PC-3 (cell line): ENCODE results near the gene FSIP1. TPM values are rescaled to one million over a fixed set of nuclear protein-coding genes. Genes with fewer than 3 reads are reported as not detected.

ENCODE experiments used
- ATAC-seq: fragments of 200-7000 bp; cut with Tn5 transposase; 2 replicates; pipeline ENCODE4 v1.9.1; 2020; ENCODE audit warnings: mild to moderate bottlenecking, moderate library complexity
- BruUV-seq: library from RNA; stranded (reverse); fragments of 400-500 nt; replicated peaks from 2 replicates; lab custom pipeline; 2021; lab: Mats Ljungman, UMichigan
- CTCF ChIA-PET: fragments of 300-600 bp; sonication (Branson Sonifier 250); formaldehyde crosslinking; loops from one replicate; lab custom pipeline; 2022; ENCODE audit warnings: antibody characterized with exemption; lab: Charles Lee
- POLR2A ChIA-PET: fragments of 300-600 bp; sonication (Branson Sonifier 250); formaldehyde crosslinking; loops from one replicate; lab custom pipeline; 2022; ENCODE audit warnings: antibody characterized with exemption; ENCODE audit not compliant: unreplicated experiment; lab: Charles Lee
- DNase-seq: peaks from one replicate; pipeline ENCODE4 v3.0.0-alpha.2; 2015
- H2AFZ ChIP-seq: fragments of 300-600 bp; sonication (generic); 2 replicates; pipeline ENCODE4 v1.6.0; 2016; ENCODE audit warnings: antibody characterized with exemption, low read length
- H3F3A ChIP-seq: fragments of 300-600 bp; sonication (generic); one replicate; pipeline ENCODE4 v1.6.0; 2017; ENCODE audit warnings: antibody characterized with exemption, low read length, control low read depth, mild to moderate bottlenecking; ENCODE audit not compliant: unreplicated experiment
- H3K27ac ChIP-seq: fragments of 300-600 bp; sonication (generic); 2 replicates; pipeline ENCODE4 v1.5.1; 2016; ENCODE audit warnings: mild to moderate bottlenecking, low read length
- H3K27me3 ChIP-seq: fragments of 300-600 bp; sonication (generic); 2 replicates; pipeline ENCODE4 v1.6.1; 2016; ENCODE audit warnings: low read length, mixed read lengths
- H3K36me3 ChIP-seq: fragments of 300-600 bp; sonication (generic); 2 replicates; pipeline ENCODE4 v1.6.1; 2016; ENCODE audit warnings: low read depth, mixed run types, low read length, mixed read lengths
- H3K4me1 ChIP-seq: fragments of 300-600 bp; sonication (generic); 2 replicates; pipeline ENCODE4 v1.5.1; 2016; ENCODE audit warnings: low read length; ENCODE audit not compliant: insufficient read depth
- H3K4me2 ChIP-seq: fragments of 300-600 bp; sonication (generic); 2 replicates; pipeline ENCODE4 v1.6.0; 2016; ENCODE audit warnings: low read length
- H3K4me3 ChIP-seq: fragments of 300-600 bp; sonication (generic); 2 replicates; pipeline ENCODE4 v1.5.1; 2016; ENCODE audit warnings: mild to moderate bottlenecking, low read length, mixed read lengths
- H3K79me2 ChIP-seq: fragments of 300-600 bp; sonication (generic); 2 replicates; pipeline ENCODE4 v1.6.1; 2017; ENCODE audit warnings: low read length, mixed read lengths
- H3K9ac ChIP-seq: fragments of 300-600 bp; sonication (generic); 2 replicates; pipeline ENCODE4 v1.6.0; 2016; ENCODE audit warnings: mild to moderate bottlenecking, low read length
- H3K9me2 ChIP-seq: fragments of 300-600 bp; sonication (generic); replicated peaks from 2 replicates; pipeline ENCODE4 v1.6.1; 2016; ENCODE audit warnings: mixed run types, low read length, mixed read lengths
- H3K9me3 ChIP-seq: fragments of 300-600 bp; sonication (generic); 2 replicates; pipeline ENCODE4 v1.6.1; 2016; ENCODE audit warnings: low read length, mixed read lengths
- H4K20me1 ChIP-seq: fragments of 300-600 bp; sonication (generic); 2 replicates; pipeline ENCODE4 v1.6.1; 2016; ENCODE audit warnings: low read length, mixed read lengths
- CTCF ChIP-seq: fragments of 300-600 bp; sonication (generic); conservative IDR thresholded peaks from 2 replicates; pipeline ENCODE4 v1.5.1; 2017; ENCODE audit warnings: antibody characterized with exemption, low read depth, mild to moderate bottlenecking, low read length
- EZH2 ChIP-seq: fragments of 300-600 bp; sonication (generic); IDR thresholded peaks from one replicate; pipeline ENCODE4 v1.6.1; 2017; ENCODE audit warnings: antibody characterized with exemption, mild to moderate bottlenecking, low read length; ENCODE audit not compliant: unreplicated experiment
- EZH2phosphoT487 ChIP-seq: fragments of 300-600 bp; sonication (generic); IDR thresholded peaks from 2 replicates; pipeline ENCODE4 v1.6.1; 2018; ENCODE audit warnings: mild to moderate bottlenecking, antibody characterized with exemption, low read length, borderline replicate concordance
- intact Hi-C: fragments of 100-400 bp; cut with micrococcal nuclease; formaldehyde crosslinking; loops from 2 replicates; pipeline ENCODE4 v1.9.0; 2023
- total RNA-seq: library from RNA; depleted of rRNA; stranded (reverse); fragments of >200 nt; gene quantifications from 2 replicates; pipeline ENCODE4 v1.2.3, GENCODE V29; 2014

Gene FSIP1
- total RNA-seq, 1 experiment from 2014 or later, result 0.07 TPM

GRCh38 chr15:39585389-39585841 lies 197.2 kb downstream of the FSIP1 start:
- H3K4me1 ChIP-seq, result peaks cover 43% of the 10 kb centered on the region
- no peaks in the 10 kb centered on the region for H3K27me3 ChIP-seq
- H3K4me2 ChIP-seq, result peak overlapping the region; percentile 100
- H3K36me3 ChIP-seq, result peaks cover 83% of the 10 kb centered on the region
- intact Hi-C loops, result no loop called here
- peaks cover 62% of the 10 kb centered on the region for H4K20me1 ChIP-seq
- H3F3A ChIP-seq, result peaks cover 25% of the 10 kb centered on the region
- ATAC-seq, result no peak
- DNase-seq, result no peak
- POLR2A ChIA-PET, result no interaction called here
- H2AFZ ChIP-seq, result no peak overlapping the region
- CTCF ChIA-PET, result interaction anchor here (0.6 kb wide), 1 partner anchor 171 kb away, joined by 3 read pairs; no protein-coding TSS in a partner anchor
- H3K27ac ChIP-seq, result no peak overlapping the region
- BruUV-seq, result no TSS peak
- H3K9me2 ChIP-seq, result no peaks in the 10 kb centered on the region
- H3K79me2 ChIP-seq, result peaks cover 75% of the 10 kb centered on the region
- no peaks in the 10 kb centered on the region for H3K9me3 ChIP-seq
- TF ChIP-seq EZH2 (no peak), CTCF (no peak), EZH2phosphoT487 (no peak)
- H3K9ac ChIP-seq, result no peak overlapping the region
- peak overlapping the region; percentile 87 for H3K4me3 ChIP-seq

GRCh38 chr15:39584662-39585388 lies 197.8 kb downstream of the FSIP1 start:
- Histone ChIP-seq H3K79me2 (peaks cover 75% of the 10 kb centered on the region), H2AFZ (no peak overlapping the region), H3K36me3 (peaks cover 77% of the 10 kb centered on the region), H3K4me3 (peak overlapping the region; percentile 87), H3K27me3 (no peaks in the 10 kb centered on the region), H3F3A (peaks cover 25% of the 10 kb centered on the region), H3K4me1 (peaks cover 43% of the 10 kb centered on the region), H3K4me2 (peak overlapping the region; percentile 100), H3K27ac (no peak overlapping the region), H4K20me1 (peaks cover 62% of the 10 kb centered on the region), H3K9me3 (no peaks in the 10 kb centered on the region), H3K9me2 (no peaks in the 10 kb centered on the region), H3K9ac (no peak overlapping the region)
- POLR2A ChIA-PET, result no interaction called here
- DNase-seq (peak; percentile 12), ATAC-seq (no peak)
- CTCF ChIA-PET, result interaction anchor here (0.6 kb wide), 1 partner anchor 172 kb away, joined by 3 read pairs; no protein-coding TSS in a partner anchor
- BruUV-seq, result no TSS peak
- intact Hi-C loops, result loop anchor here (5.0 kb wide), 2 partner anchors 42 to 102 kb away; no protein-coding TSS in a partner anchor
- TF ChIP-seq EZH2 (no peak), CTCF (no peak), EZH2phosphoT487 (no peak)

- no peak overlapping the region for H3K27ac ChIP-seq
- H3K36me3 ChIP-seq, result peaks cover 72% of the 10 kb centered on the region
- H4K20me1 ChIP-seq, result peaks cover 62% of the 10 kb centered on the region
- H3K9ac ChIP-seq, result no peak overlapping the region
- H3K27me3 ChIP-seq, result no peaks in the 10 kb centered on the region
- H3K9me3 ChIP-seq, result no peaks in the 10 kb centered on the region
- peaks cover 25% of the 10 kb centered on the region for H3F3A ChIP-seq
- H3K9me2 ChIP-seq, result no peaks in the 10 kb centered on the region
- H3K4me3 ChIP-seq, result peak overlapping the region; percentile 87
- no peak for ATAC-seq
- intact Hi-C loops, result loop anchor here (5.0 kb wide), 2 partner anchors 43 to 103 kb away; no protein-coding TSS in a partner anchor
- BruUV-seq, result TSS peak; percentile 0
- no peak overlapping the region for H2AFZ ChIP-seq
- no peak for DNase-seq
- peaks cover 47% of the 10 kb centered on the region for H3K4me1 ChIP-seq
- ChIA-PET POLR2A (no interaction called here), CTCF (no interaction called here)
- H3K4me2 ChIP-seq, result peak overlapping the region; percentile 100
- H3K79me2 ChIP-seq, result peaks cover 72% of the 10 kb centered on the region
- TF ChIP-seq EZH2phosphoT487, result no peak
- TF ChIP-seq CTCF, result no peak
- TF ChIP-seq EZH2, result no peak
Observed at GRCh38 chr15:39584266-39584659, 198.4 kb downstream of the FSIP1 start.
